ENCODE data around the gene MISP.

The MISP gene

DNA sequence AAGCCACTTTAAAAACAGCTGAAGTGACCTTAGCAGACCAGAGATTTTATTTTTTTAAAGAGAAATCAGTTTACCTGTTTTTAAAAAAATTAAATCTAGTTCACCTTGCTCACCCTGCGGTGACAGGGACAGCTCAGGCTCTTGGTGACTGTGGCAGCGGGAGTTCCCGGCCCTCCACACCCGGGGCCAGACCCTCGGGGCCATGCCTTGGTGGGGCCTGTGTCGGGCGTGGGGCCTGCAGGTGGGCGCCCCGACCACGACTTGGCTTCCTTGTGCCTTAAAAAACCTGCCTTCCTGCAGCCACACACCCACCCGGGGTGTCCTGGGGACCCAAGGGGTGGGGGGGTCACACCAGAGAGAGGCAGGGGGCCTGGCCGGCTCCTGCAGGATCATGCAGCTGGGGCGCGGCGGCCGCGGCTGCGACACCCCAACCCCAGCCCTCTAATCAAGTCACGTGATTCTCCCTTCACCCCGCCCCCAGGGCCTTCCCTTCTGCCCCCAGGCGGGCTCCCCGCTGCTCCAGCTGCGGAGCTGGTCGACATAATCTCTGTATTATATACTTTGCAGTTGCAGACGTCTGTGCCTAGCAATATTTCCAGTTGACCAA is 60.1 kb downstream of the MISP start:
- TF ChIP-seq, protein P1, sequence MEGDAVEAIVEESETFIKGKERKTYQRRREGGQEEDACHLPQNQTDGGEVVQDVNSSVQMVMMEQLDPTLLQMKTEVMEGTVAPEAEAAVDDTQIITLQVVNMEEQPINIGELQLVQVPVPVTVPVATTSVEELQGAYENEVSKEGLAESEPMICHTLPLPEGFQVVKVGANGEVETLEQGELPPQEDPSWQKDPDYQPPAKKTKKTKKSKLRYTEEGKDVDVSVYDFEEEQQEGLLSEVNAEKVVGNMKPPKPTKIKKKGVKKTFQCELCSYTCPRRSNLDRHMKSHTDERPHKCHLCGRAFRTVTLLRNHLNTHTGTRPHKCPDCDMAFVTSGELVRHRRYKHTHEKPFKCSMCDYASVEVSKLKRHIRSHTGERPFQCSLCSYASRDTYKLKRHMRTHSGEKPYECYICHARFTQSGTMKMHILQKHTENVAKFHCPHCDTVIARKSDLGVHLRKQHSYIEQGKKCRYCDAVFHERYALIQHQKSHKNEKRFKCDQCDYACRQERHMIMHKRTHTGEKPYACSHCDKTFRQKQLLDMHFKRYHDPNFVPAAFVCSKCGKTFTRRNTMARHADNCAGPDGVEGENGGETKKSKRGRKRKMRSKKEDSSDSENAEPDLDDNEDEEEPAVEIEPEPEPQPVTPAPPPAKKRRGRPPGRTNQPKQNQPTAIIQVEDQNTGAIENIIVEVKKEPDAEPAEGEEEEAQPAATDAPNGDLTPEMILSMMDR (IDR thresholded peaks at IDR 0.05; ENCODE audit: low read depth, low read length): no peak
- no peak for DNase-seq (ENCODE audit: extremely low read depth, low read depth)

DNA sequence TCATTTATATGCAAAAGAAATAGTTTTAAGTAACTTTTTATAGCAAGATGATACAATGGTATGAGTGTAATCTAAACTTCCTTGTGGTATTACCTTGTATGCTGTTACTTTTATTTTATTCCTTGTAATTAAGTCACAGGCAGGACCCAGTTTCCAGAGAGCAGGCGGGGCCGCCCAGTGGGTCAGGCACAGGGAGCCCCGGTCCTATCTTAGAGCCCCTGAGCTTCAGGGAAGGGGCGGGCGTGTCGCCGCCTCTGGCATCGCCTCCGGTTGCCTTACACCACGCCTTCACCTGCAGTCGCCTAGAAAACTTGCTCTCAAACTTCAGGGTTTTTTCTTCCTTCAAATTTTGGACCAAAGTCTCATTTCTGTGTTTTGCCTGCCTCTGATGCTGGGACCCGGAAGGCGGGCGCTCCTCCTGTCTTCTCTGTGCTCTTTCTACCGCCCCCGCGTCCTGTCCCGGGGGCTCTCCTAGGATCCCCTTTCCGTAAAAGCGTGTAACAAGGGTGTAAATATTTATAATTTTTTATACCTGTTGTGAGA is 60.7 kb downstream of the MISP start:
- TF ChIP-seq, protein P1 (IDR thresholded peaks at IDR 0.05; ENCODE audit: low read depth, low read length): no peak
- no peak for DNase-seq (ENCODE audit: extremely low read depth, low read depth)

DNA sequence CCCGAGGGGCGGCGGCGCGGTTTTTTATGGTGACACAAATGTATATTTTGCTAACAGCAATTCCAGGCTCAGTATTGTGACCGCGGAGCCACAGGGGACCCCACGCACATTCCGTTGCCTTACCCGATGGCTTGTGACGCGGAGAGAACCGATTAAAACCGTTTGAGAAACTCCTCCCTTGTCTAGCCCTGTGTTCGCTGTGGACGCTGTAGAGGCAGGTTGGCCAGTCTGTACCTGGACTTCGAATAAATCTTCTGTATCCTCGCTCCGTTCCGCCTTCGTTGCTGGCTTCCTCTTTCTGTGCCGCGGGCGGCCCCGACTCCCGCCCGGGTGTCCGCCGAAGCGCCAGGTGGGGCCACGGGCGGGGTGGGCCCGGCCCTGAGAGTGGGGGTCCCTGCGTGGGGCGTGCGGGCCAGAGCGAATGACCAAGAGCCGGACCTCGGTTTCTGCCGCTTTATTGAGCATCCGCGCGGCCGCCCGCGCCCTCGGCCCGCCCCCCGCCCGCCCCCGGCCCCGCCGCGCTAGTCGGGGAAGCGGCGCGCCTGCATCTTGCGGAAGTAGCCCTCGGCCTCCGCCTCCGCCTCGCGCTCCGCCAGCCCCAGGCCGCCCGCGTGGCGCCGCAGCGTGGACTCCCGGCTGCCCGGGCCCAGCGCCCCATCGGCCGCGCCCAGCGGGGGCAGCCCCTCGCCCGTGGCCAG is 61.3 kb downstream of the MISP start:
- TF ChIP-seq, protein P1 (IDR thresholded peaks at IDR 0.05; ENCODE audit: low read depth, low read length): no peak
- DNase-seq (ENCODE audit: extremely low read depth, low read depth): no peak

DNA sequence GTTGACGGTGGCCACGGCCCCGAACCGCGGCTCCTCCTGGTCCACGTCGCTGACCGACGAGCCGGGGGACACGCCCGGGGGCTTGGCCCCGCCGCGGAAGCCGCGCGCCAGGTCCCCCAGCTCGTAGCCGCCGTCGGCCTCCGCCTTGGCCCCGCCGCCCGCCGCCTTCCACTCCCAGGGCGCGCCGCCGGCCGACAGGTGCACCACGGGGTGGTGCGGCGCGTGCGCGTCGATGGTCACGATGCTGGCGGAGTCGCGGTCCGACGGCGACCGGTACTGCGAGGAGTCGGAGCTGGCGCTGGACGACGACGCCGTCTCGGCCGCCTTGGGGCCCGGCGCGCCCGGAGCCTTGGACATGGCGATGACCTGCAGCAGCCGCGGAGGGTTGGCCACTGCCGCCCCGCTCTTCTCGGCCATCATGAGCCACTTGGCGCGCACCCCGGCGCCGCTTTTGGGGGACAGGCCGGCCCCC is 61.9 kb downstream of the MISP start:
- TF ChIP-seq, protein P1 (IDR thresholded peaks at IDR 0.05; ENCODE audit: low read depth, low read length): no peak
- no peak for DNase-seq (ENCODE audit: extremely low read depth, low read depth)

DNA sequence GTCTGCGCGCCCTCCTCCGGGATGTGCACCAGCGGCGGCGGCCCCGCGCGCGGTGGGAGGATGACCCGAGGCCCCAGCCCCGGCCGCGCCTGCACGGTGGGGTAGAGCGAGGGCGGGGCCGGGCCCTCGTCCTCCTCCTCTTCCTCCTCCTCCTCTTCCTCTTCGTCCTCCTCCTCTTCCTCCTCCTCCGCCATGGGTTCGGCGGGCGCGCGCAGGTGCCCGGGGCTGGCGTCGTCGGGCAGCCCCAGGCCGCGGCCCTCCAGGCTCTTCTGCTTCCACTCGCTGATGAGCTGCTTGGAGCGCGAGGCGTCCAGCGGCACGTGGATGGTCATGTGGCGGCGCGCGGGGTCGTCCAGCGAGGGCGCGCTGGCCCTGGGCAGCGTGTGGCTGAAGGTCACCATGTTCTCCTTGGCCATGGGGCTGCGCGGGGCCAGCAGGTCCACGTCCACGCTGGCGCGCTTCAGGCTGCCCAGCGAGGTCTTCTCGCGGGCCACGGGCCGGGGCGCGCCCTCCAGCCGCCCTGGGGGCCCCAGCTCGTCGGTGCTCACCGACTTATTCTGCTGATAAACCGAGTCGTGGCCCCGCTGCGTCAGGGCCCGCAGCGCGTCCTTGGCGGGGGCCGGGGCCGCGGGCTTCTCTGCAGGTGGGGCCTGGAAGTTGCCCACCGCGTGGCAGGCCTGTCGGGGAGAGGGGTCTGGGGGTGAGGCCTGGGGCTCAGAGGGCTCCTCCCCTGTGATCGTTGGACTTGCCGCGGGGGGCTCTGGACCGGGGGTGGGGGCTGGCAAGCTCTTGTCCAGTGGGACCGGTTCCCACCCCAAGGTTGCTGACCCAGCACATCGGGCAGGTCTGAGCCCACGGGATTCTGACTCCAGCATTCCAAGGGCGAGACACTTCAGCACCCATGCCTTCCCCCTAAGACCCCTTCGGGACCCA is 62.6 kb downstream of the MISP start:
- no peak for DNase-seq (ENCODE audit: extremely low read depth, low read depth)
- TF ChIP-seq, protein P1 (IDR thresholded peaks at IDR 0.05; ENCODE audit: low read depth, low read length): no peak

All from AG09319 (cell line).